NT2/D1 (cell line): ENCODE measurements around the gene RAP2B.

Source experiments
- SUZ12 ChIP-seq: IDR thresholded peaks from 2 replicates; pipeline ENCODE4 v1.6.1; 2011; ENCODE audit not compliant: insufficient read length, insufficient read depth; ENCODE audit errors: extremely low read depth
- ZNF274 ChIP-seq: IDR thresholded peaks from 2 replicates; pipeline ENCODE4 v1.6.1; 2011; ENCODE audit warnings: mild to moderate bottlenecking, low read depth, low read length

GRCh38 chr3:153127788-153128187 lies 34.2 kb upstream of the RAP2B start:
- no peak for TF ChIP-seq SUZ12
- no peak for TF ChIP-seq ZNF274
